Gastrocnemius medialis (tissue), 4 donors: Measurements from ENCODE around the gene TRMT10C. TPM values are rescaled to one million over a fixed set of nuclear protein-coding genes. Genes with fewer than 3 reads are reported as not detected.

ENCODE experiments used
- ATAC-seq, 2 donors: fragments of 150-250 bp; one replicate each; pipeline ENCODE4 v1.9.1; 2016
- DNase-seq, 2 donors: peaks; one replicate each; pipeline ENCODE4 v3.0.0-alpha.2; 2019
- H3K27ac ChIP-seq, 4 donors: fragments of 200-600 bp; sonication (generic); 1 replicate in 1 of 4; 2 replicates in 3 of 4; pipeline ENCODE4 v1.5.1; 2016 to 2018; ENCODE audit warnings: mild to moderate bottlenecking in 2 of 4, moderate library complexity in 1 of 4
- H3K27me3 ChIP-seq, 3 donors: fragments of 200-600 bp; sonication (generic) in 2 of 3; 1 replicate in 1 of 3; 2 replicates in 2 of 3; pipeline versions ENCODE4 v1.5.1 to v1.6.0; 2016 to 2019; ENCODE audit warnings: mild to moderate bottlenecking in 1 of 3, moderate library complexity in 1 of 3
- H3K36me3 ChIP-seq, 2 donors: fragments of 200-600 bp; sonication (generic) in 1 of 2; one replicate each; pipeline ENCODE4 v1.5.1; 2017 to 2018
- H3K4me1 ChIP-seq, 2 donors: fragments of 200-600 bp; sonication (generic) in 1 of 2; one replicate each; pipeline ENCODE4 v1.5.1; 2016 to 2017; ENCODE audit warnings: mild to moderate bottlenecking in 2 of 2
- H3K4me3 ChIP-seq, 4 donors: fragments of 200-600 bp; sonication (generic) in 3 of 4; 1 replicate in 1 of 4; 2 replicates in 3 of 4; pipeline ENCODE4 v1.5.1; 2016 to 2019; ENCODE audit warnings: mild to moderate bottlenecking in 2 of 4
- H3K9me3 ChIP-seq, 3 donors: fragments of 200-600 bp; sonication (generic) in 2 of 3; 1 replicate in 1 of 3; 2 replicates in 2 of 3; pipeline ENCODE4 v1.5.1; 2016 to 2019
- POLR2A ChIP-seq, 2 donors: fragments of 450-650 bp; IDR thresholded peaks; one replicate each; pipeline ENCODE4 v1.6.1; 2017; ENCODE audit warnings: antibody characterized with exemption in 2 of 2, mild to moderate bottlenecking in 2 of 2, moderate library complexity in 2 of 2
- in situ Hi-C, 4 donors: fragments of 200-750 bp; cut with MboI; loops; one replicate each; pipeline versions ENCODE4 v1.15.0 to v1.8.0; 2017; ENCODE audit warnings: low sequenced_read_pairs in 4 of 4
- intact Hi-C: fragments of 100-400 bp; cut with DNase I; formaldehyde crosslinking; loops from one replicate; pipeline ENCODE4 v1.15.1; 2023; ENCODE audit warnings: low total_unique reads
- total RNA-seq, 4 donors: library from RNA; depleted of rRNA; stranded (reverse); fragments of >200 nt; gene quantifications; one replicate each; pipeline versions ENCODE4 v1.1.0 to v1.2.3, GENCODE V29; 2016
- TF ChIP-seq, protein P1 (sequence below), 5 experiments: fragments of 450-650 bp in 3 of 5; fragments of 200-600 bp in 2 of 5; sonication (generic) in 2 of 5; IDR thresholded peaks in 4 of 5; conservative IDR thresholded peaks in 1 of 5; 1 replicate in 4 of 5; 2 replicates in 1 of 5; pipeline ENCODE4 v1.5.1; 2016 to 2019; ENCODE audit warnings: antibody characterized with exemption in 5 of 5, mild to moderate bottlenecking in 3 of 5, moderate library complexity in 3 of 5

Gene TRMT10C
- total RNA-seq, 4 donors from 2014 or later = 17.9 to 33.2 (median 26.2) TPM

DNA sequence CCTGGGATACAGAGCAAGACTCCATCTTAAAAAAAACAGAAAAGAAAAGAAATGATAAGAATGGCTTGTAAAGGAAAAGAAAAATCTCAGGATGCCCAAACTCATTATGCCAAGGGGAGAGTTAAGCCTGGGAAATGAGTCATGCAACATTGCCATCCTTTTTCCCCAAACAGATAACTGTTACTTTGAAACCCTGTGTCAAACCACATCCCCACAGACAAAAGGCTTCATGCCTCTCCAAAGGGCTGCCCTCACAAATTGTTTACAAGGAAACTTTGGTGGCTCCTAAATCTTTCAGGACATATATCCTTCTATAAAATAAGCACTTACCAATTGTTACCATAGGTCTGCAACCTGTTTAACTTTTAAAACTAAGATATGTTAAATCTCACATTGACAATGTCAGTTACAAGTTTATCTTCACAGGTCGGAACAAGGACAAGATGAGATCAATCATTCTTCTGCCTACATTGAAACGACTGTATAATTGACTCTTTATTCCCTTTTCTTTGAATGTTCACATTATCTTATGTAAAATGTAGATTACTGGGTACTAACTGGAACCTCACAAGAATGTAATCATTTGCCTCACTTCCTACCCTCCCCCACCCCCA, 30.1 kb upstream of the TRMT10C start:
- Histone ChIP-seq H3K4me3 (no peak overlapping the region), H3K4me1 (peaks cover 0 to 7% of the 10 kb centered on the region in 2 donors), H3K9me3 (no peaks in the 10 kb centered on the region), H3K27me3 (no peaks in the 10 kb centered on the region), H3K27ac (no peak overlapping the region), H3K36me3 (no peaks in the 10 kb centered on the region)
- TF ChIP-seq POLR2A (IDR thresholded peaks at IDR 0.05) = no peak
- TF ChIP-seq, protein P1, sequence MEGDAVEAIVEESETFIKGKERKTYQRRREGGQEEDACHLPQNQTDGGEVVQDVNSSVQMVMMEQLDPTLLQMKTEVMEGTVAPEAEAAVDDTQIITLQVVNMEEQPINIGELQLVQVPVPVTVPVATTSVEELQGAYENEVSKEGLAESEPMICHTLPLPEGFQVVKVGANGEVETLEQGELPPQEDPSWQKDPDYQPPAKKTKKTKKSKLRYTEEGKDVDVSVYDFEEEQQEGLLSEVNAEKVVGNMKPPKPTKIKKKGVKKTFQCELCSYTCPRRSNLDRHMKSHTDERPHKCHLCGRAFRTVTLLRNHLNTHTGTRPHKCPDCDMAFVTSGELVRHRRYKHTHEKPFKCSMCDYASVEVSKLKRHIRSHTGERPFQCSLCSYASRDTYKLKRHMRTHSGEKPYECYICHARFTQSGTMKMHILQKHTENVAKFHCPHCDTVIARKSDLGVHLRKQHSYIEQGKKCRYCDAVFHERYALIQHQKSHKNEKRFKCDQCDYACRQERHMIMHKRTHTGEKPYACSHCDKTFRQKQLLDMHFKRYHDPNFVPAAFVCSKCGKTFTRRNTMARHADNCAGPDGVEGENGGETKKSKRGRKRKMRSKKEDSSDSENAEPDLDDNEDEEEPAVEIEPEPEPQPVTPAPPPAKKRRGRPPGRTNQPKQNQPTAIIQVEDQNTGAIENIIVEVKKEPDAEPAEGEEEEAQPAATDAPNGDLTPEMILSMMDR (IDR thresholded peaks at IDR 0.05 in 4 of 5, conservative IDR thresholded peaks at IDR 0.05 in 1 of 5) = no peak
- intact Hi-C loops = no loop called here
- no peak for DNase-seq
- no peak for ATAC-seq
- in situ Hi-C loops = no loop called here

- Histone ChIP-seq H3K4me1 (peaks cover 0 to 7% of the 10 kb centered on the region in 2 donors), H3K27me3 (no peaks in the 10 kb centered on the region), H3K9me3 (no peaks in the 10 kb centered on the region), H3K36me3 (no peaks in the 10 kb centered on the region), H3K4me3 (no peak overlapping the region), H3K27ac (no peak overlapping the region)
- no peak for ATAC-seq
- no peak for DNase-seq
- intact Hi-C loops (no loop called here), in situ Hi-C loops (no loop called here)
- TF ChIP-seq, protein P1 (IDR thresholded peaks at IDR 0.05 in 4 of 5, conservative IDR thresholded peaks at IDR 0.05 in 1 of 5) = no peak
- no peak for TF ChIP-seq POLR2A (IDR thresholded peaks at IDR 0.05)
Measured at GRCh38 chr3:101532783-101533602, 28.7 kb upstream of the TRMT10C start.

DNA sequence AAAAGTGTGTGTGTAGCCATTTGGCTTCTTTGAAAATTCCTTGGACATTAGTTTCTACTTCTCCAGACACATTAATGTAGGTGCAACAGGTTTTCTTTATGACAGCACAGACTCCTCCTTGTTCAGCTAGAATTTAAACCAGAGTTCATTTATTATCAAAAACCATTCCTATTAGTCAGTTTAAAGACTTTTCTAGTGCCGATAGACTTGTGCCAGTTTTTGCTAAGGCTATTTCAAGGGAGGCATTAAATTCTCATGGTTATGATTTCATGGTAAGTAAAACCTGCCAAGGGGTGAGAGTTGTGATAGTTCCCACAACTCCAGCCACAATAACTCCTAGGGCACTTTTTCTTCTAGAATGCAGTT, 28.1 kb upstream of the TRMT10C start:
- Histone ChIP-seq H3K4me3 (no peak overlapping the region), H3K36me3 (no peaks in the 10 kb centered on the region), H3K27me3 (no peaks in the 10 kb centered on the region), H3K27ac (no peak overlapping the region), H3K9me3 (no peaks in the 10 kb centered on the region), H3K4me1 (peaks cover 0 to 7% of the 10 kb centered on the region in 2 donors)
- intact Hi-C loops (no loop called here), in situ Hi-C loops (no loop called here)
- TF ChIP-seq, protein P1 (IDR thresholded peaks at IDR 0.05 in 4 of 5, conservative IDR thresholded peaks at IDR 0.05 in 1 of 5) = no peak
- TF ChIP-seq POLR2A (IDR thresholded peaks at IDR 0.05) = no peak
- DNase-seq = no peak
- no peak for ATAC-seq

DNA sequence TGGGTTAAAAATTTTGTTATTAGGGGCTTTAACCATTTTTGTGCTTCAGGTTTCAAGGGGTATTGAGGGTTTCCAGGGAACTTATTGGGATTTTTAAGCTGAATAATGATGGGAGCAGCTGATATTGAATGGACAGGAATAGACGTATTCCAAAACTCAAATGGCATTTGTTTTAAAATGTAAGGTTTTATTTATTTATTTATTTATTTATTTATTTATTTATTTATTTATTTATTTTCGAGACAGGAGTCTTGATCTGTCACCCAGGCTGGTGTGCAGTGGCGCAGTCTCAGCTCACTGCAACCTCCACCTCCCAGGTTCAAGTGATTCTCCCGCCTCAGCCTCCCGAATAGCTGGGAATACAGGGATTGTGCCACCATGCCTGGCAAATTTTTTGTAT, 26.4 kb upstream of the TRMT10C start:
- ATAC-seq (no peak), DNase-seq (no peak)
- intact Hi-C loops = no loop called here
- in situ Hi-C loops = no loop called here
- Histone ChIP-seq H3K27me3 (no peaks in the 10 kb centered on the region), H3K4me3 (no peak overlapping the region), H3K36me3 (no peaks in the 10 kb centered on the region), H3K9me3 (no peaks in the 10 kb centered on the region), H3K4me1 (peaks cover 0 to 7% of the 10 kb centered on the region in 2 donors), H3K27ac (no peak overlapping the region)
- no peak for TF ChIP-seq POLR2A (IDR thresholded peaks at IDR 0.05)
- TF ChIP-seq, protein P1 (IDR thresholded peaks at IDR 0.05 in 4 of 5, conservative IDR thresholded peaks at IDR 0.05 in 1 of 5) = no peak
